SIG-M5 treated with dmso at 0.1 percent for 504 hours (cell line): ENCODE results near the gene TET2.

Experiments
- DNase-seq: peaks from one replicate; lab custom pipeline; 2025; ENCODE audit not compliant: unreplicated experiment; lab: John Stamatoyannopoulos, UW

TET2 gene

DNA sequence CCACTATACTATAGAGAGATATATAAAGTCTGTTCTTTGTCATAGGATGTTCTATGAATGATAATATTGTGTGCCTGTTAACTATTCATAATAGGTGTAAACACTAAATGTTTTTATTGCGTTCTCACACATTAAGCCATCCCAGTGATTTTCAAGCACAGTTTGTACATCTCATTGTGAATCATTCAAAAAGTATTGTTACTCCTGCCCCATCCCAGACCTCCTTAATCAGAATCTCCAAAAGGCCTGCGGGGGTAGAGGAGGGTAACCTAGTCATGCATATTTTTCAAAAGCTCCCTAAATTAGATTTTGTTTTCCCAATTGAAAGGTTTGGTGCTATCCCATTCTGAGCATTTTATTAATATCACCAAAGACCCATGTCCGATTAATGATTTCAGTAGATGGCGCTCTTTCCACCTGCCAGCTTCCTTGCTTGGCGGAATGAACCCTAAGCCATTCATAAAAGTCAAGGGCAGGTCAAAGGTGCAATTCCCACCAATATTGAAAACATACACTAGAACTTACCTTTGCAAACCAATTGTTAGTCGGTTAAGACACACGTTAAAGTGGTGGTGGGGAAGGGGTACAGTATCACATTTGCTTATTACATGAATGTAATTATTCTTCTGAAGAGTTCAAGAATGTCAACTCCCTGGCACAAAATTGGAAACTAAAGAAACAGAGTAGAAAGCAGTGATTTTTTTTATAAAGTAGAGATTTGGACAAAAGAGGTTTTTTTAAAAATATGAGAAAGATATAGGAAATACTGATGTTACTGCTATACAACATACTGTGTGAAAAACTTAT lies 5.8 kb upstream of the TET2 start:
- no peak for DNase-seq

DNA sequence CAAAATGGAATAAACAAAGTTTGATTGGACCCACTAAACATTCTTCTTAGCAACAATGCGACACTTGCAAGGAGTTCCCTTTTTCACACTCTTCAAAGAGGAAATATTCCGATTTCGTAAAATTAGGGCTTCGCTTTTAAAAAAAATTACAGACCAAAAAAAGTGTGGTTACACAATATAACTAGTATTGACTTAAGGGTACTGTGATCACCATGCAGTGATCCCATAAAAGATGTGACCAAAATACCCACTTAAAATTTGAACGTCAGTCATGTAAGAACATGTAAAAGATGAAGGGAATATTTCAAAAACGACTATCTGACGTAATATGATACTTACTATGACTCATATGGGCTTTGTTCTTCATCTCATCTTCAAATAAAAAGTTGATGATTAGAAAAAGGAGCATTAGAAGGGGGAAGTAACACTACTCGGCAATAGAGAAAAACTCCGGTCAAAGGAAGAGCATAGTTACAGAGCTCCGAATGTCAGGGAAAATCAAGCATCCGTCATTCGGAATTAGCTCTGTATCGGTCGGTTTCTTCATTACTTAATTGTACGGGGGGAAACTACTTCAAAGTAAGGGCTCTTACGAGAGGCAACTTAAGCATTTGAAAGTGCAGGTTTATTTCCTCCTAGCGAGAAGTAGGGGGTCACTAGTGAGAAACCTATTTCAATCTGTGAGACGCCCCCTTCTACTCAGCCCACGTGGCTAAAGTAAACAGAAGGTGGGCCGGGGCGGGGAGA lies 1.3 kb upstream of the TET2 start:
- peak; percentile 95 for DNase-seq

DNA sequence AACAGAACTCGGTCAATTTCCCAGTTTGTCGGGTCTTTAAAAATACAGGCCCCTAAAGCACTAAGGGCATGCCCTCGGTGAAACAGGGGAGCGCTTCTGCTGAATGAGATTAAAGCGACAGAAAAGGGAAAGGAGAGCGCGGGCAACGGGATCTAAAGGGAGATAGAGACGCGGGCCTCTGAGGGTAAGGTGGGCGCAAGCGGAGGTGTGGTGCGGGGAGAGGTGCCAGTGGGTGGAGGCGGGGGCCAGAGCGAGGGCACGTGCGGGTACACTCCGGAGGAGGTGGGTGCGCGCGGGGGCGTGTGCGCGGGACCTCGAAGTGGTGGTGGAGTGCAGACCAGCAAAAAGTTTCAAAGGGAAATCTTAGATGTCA lies 787 bp upstream of the TET2 start:
- no peak for DNase-seq

DNA sequence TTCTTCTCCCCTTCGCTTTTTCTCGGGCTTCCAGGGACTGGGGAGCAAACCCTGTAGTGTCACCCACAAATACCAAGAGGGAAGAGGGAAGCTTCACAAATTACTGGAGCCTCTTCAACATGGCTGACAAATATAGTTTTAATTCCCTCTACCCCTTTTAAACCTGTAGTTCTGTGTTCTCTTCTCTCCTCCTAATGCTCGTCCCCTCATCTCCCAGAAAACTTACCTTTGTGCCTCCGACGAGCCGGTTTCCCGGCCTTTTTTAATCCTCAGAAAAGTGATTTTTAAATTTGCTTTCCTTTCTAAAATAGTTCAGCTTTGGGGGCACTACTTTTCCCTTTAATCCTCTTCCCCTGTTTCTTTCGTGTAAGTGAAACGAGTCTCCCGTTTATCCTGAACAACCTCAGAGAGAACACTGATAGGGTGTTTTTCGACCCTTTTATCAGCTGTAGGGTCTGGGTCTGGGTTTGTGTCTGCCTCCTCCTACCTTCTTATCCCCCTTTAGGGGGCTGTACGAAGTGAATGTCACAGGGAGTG lies 408 bp downstream of the TET2 start:
- DNase-seq, result no peak

DNA sequence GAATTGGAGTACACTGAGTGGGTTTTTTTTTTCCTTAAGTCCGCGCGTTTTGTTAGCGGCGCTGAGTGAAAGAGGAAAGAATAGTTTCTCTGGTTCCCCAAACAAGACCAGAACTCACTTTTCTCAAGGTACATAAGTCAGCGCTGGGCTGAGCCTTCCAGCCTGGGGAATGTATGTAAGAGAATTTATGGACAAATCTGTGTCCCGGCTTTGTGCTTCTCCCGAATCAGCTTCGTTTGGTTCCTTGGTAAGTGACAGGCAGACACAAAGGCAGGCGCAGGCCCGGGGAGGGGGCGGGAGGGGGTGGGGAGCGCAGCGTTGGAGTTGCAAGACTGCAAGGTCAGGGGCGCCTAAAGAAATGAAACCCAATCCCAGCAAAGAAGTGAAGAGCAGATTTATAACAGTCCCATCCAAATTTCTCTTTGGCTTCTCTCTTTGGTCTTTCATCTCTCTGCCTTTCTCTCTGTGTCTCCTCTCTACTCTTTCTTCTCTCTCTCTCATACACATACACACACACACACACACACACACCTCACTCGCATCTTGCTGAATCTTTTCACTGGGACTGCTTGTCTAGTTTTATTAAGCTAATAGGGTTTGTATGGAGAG lies 981 bp downstream of the TET2 start:
- DNase-seq, result peak; percentile 57

DNA sequence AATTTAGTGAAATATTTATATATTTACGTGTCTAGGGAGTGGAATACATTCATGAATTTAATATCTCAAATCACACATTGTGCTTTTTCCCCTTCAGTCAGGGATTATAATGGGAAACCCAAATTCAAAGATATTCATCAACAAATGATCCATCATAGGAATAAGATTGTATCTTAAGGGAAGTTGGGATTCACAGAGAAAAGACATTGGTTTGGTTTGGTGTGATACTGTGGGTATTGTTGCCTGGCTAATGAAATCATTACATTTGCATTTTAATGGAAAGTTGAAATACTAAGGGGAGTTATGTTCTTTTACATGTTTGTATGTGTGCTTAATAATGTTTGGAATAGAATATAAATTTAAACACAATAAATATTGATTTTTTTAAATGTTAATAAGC lies 1.7 kb downstream of the TET2 start:
- no peak for DNase-seq

DNA sequence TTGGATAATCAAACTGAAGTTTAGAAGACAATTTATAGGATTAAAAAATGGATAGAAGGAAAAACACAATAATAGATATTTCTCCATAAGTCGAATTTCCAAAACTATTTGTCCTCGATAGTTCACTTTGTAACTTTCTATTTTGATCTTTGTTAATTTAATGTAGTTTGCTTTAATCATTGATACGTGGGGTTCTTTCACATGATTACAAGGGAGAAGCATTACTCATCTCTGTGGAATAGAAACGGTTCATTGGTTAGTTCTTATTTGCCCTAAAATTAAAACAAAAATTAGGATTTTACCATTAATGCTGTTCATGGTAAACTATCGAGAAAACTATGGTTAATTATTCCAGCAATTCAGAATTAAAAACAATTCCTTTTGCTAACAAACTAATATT lies 2.1 kb downstream of the TET2 start:
- no peak for DNase-seq

DNA sequence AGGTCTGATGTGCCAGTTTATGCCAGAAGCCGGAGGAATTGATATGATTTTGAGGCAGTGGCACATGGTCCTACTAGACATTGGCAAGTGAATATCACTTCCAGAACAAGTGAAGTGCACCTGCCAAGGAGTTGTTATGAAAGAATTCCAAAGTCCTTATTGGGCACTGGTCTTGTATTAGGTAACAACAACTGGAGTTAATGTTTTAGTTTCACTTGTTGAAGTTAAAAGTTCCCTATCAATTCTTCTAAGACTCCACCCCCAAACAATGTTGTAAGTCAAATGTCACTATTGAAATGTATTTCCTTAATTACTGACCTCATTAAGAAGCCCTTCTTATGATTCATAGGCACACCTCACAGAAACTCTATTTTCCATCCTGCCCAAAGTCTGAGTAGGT lies 3.1 kb downstream of the TET2 start:
- peak; percentile 28 for DNase-seq

DNA sequence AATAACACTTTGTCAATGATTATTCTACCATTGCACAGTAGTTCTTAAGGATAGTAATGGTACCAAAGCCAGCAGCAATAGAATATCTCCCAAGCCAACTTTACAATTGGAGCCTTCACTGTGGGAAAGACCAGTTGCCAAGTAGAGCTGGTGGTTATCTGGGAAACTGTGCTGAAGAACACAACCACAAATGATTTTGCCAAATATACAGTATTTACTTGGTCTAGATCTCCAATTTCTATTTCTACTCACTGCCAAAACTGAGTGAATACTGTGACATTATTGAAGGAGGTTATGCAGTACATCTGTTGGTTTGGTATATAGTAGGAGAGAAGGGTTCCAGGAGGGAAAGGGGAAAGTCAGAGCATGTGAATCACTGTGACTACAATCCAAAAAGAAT lies 3.8 kb downstream of the TET2 start:
- DNase-seq, result no peak

DNA sequence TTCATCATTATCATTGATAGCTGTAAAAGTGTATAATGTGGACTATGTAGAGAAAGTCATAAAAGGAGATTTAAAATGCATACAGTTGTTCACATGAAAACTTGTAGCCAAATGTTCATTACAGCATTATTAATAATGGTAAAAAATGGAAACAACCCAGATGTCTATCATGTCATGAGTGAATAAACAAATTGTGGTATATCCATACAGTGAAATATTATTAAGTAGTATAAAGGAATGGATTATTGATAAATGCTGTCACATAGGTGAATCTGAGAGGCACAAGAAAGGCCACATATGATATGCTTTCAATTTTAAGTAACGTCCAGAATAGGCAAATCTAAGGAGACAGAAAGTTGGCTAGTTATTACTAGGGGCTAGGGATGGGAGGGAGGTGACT lies 7.1 kb downstream of the TET2 start:
- no peak for DNase-seq

DNA sequence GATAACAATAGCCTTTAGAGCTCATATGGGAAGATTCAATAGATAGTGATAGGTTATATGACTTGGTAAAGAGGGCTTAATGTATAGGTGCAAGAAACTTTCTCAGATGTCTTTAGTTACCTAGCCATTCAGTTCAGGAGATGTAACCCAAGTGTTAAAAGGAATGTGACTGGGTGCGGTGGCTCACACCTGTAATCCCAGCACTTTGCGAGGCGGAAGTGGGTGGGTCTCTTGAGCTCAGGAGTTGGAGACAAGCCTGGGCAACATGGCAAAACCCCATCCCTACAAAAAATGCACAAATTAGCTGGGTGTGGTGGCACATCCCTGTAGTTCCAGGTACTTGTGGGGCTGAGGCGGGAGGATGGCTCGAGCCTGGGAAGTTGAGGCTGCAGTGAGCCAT lies 7.9 kb downstream of the TET2 start:
- DNase-seq, result no peak

DNA sequence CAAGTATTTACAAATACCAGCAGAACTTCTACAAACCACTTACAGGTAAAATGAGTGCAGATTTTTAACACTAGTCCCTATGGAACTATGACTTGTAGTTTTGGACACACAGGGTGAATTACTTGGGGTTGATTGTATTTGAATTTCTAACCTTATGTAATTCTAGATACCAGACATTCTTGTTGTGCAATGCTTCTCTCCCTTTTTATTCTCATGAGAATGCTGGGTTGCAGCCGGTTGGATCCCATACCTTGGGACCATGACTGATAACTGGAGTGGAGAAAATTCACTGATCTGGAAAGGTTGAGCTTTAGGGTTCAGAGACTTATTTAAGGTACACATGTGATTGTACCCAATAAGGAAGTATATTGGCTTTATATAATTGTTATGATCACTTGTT lies 8.8 kb downstream of the TET2 start:
- DNase-seq, result no peak

DNA sequence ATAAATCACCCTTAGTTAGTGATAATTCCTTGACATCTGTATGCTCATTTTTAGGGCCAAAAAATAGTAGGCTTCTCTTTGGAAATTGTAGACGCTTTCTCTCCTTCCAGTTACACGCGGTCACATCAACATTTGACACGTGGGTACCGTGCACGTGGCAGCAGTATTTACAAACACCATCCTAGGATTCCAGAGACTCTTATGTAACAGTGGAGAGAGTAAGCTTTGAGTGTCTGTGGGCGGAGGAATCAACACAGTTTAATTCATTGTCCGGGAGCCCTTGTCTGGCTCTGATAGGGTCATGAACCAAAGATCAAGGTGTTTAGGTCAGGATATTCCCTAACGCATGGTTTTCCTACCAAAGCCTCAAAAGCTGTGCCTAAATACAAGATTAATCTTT lies 12.2 kb downstream of the TET2 start:
- no peak for DNase-seq

DNA sequence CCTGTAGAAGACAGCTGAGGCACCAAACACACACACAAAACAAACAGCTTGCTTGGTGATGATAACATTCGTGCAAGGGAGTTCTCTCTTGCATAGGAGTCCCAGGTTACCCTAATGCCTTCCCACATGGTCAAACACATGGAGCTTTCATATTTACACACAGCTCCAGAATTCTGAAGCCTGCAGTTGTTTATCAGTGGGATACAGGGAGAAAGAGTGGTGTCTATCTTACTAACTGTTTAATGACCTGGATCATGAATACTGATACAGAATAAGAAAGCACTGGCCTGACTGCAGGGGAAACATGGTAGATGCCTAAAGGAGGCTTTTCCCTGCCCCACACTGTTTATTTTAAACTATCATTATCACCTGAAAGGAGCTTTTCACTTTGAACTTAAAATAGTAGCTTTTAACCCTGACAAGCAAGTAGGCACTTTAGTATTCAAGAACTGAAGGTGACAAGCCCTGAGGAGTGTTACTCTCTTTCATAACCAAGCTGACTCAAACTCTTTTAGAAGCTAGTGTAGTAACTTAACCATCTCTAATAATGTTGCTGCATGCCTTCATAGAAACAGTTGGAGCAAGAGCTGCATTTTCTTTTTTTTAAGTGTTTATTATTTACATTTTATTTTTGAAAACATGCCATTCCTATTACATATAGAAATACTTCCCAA lies 15.6 kb downstream of the TET2 start:
- no peak for DNase-seq

DNA sequence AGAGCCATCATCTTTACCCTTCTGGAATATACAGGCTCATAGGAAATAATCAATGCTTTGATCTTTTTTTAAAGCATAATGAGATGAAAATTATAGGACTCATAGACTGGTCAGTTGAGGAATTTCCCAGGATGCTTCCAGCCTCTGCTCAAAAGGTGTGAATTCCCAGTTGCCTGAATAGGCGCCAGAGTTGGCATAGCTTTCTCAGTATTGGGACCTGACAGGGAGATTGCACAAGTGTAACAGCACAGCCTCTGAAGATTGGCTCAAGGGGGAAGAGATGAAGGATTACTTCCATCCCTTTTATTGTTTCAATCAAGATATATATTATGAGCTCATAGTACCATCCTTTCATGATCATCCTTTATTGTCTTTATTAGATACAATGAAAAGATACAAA lies 17.9 kb downstream of the TET2 start:
- DNase-seq, result no peak

DNA sequence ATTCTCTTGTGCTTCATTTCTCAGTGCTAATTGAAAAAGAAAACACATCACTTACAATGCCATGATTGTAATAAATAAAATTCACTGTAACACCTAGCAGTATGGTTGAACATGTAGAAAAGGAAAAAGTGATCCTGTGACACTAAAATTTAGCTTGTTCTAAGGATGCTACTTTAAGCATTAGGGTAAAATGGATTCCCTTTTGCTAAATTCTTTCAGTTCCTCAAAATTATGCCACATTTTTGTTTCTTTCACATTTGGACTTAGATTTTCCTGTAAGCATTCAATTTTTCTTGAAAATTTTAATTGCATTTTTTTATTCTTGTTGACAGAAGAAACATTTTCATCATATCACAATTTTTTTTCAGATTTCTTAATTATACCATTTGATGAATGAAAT lies 19.4 kb downstream of the TET2 start:
- DNase-seq, result no peak

DNA sequence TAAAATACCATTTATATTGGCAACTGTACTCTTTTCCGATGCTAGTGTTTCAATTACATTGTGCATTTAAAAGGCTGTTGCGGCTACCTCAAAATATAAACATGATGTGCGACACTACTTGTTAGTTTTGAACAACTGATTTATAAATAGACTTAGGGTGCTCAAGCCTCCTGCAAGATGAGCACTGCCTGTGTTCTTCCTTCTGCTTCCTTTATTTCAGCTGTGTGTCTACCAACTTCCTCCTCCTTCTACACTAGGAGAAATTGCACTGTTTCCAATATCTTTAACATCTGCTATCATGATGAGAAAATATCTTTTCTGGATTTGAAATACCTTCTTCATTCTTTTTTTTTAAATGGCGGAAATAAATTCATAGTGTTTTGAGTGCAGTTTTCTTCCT lies 24.0 kb downstream of the TET2 start:
- DNase-seq, result peak; percentile 61

DNA sequence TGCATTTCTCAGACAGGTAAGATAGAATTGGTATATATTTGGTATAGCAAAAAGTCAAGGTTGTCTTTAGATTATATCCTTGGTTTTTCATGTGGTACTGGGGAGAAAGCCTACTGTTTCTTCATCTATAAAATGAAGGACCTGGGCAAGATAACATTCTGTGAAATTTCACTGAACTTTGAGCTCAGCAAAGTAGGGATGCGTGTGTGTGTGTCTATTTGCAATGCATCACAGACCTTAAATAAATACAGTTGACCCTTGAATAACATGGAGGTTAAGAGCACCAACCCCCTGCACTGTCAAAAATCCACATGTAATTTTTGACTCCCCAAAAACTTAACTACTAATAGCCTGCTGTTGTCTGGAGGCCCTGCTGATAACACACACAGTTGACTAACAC lies 25.2 kb downstream of the TET2 start:
- DNase-seq, result no peak

DNA sequence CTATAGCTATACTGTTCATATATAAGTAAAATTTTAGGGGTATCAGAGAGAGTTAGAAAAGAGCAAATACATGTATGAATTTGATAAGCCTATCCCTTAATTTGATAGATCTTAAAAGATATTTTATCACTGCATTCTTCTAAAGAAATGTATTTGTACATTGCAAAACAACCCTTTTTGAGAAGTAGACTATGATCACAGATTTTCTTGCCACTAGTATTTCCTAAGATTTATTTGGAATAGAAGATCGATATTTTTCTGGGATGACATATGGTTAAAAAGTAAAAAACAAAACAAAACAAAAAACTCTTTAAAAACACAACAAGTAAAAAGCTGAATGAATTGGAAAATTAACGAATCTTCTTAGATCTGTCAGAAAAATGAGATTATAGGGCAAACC lies 27.4 kb downstream of the TET2 start:
- DNase-seq, result no peak

DNA sequence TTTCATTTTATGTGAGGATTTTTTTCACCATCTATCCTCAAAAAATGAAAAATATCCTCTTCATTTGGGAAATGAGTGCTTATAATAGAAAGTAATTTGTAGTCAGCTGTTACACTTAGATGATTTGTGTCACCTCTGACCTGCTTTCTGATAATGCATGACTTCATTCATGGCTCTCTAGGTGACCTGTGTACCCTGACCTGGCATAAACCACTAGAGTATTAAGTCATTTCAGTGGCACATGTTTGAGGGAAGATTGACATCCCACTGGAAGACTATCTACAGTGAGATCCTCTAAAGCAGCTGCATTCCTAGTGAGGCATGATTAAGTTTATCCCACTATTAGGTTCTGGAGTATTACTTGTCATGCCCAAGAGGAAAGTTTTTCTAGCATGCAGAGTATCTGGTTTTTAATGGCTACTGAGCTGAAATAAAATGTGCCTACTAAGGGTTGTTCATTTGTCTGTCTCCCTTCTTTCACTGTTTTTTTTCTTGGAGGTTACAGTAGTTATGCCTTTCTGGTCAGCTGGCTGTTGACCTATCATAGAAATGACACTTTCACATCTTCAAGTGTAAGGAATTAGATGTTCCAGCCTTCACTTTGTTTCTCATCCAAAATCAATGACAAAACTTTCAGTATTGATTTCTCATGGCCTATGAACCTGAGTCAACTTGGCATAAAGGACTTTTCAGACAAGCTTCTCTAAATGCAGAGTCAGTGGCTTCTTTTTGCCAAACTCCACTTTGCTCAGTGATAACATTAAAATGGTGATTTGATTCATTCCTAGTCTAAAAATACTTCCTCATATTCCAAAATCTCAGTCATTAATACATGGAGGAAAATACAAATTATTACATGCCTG lies 33.1 kb downstream of the TET2 start:
- no peak for DNase-seq

DNA sequence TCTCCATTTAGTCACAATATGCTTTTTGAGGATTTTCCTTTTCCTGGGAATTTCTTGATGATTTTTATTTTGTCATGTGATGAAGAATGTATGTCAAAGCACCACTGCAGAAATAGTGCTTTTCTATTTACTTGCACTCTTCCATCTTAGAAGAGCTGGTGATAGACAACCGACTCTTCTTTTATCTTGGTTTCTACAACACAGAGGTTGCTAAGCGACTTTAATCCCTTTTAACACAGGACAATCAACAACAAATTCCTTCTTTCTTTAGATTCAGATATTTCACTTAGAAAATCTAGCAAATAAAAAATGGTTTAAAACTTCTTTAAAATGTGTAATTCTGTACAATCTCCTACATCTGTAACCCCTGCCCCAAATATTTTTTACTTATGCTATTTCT lies 34.6 kb downstream of the TET2 start:
- DNase-seq, result no peak
